HEK293 (cell line): ENCODE results near the gene KCNJ1.

ENCODE experiments used
- CTCF ChIA-PET: fragments of 350-600 bp; formaldehyde crosslinking; extraction: SDS; loops from one replicate; lab custom pipeline; 2021; ENCODE audit warnings: antibody characterized with exemption; lab: Yijun Ruan, JAX
- POLR2A ChIA-PET: fragments of 300-600 bp; formaldehyde crosslinking; extraction: SDS; loops from one replicate; lab custom pipeline; 2020; ENCODE audit warnings: antibody characterized with exemption, inconsistent platforms; lab: Yijun Ruan, JAX
- H3K27ac ChIP-seq: fragments of 200-500 bp; sonication (Bioruptor generic); 2 replicates; pipeline ENCODE4 v1.5.1; 2014; ENCODE audit warnings: low read depth, low read length, control low read depth, inconsistent platforms; ENCODE audit errors: extremely low read depth
- H3K36me3 ChIP-seq, 2 experiments: fragments of 200-500 bp in 1 of 2; sonication (Bioruptor generic) in 1 of 2; 1 replicate in 1 of 2; 2 replicates in 1 of 2; pipeline ENCODE4 v1.5.1; 2014 to 2017; ENCODE audit warnings: inconsistent platforms in 2 of 2, low read length in 2 of 2; ENCODE audit not compliant: control insufficient read depth in 2 of 2, insufficient read depth in 1 of 2
- H3K4me1 ChIP-seq: fragments of 200-500 bp; sonication (Bioruptor generic); 2 replicates; pipeline ENCODE4 v1.5.1; 2014; ENCODE audit warnings: mild to moderate bottlenecking, low read length, inconsistent platforms; ENCODE audit not compliant: control insufficient read depth, insufficient read depth
- H3K4me3 ChIP-seq: 2 replicates; pipeline ENCODE4 v1.5.1; 2011; ENCODE audit warnings: low read depth, mild to moderate bottlenecking, control low read depth, low read length, moderate library complexity
- H3K9me3 ChIP-seq: fragments of 200-500 bp; sonication (Bioruptor generic); 2 replicates; pipeline ENCODE4 v1.5.1; 2014; ENCODE audit warnings: low read depth, low read length, inconsistent platforms; ENCODE audit not compliant: control insufficient read depth, insufficient read depth
- IKZF3 ChIP-seq: fragments of 450-650 bp; IDR thresholded peaks from 2 replicates; pipeline ENCODE4 v1.5.0; 2018; ENCODE audit warnings: missing biosample characterization, mild to moderate bottlenecking, missing genetic modification characterization, moderate library complexity
- REPIN1 ChIP-seq: fragments of 450-650 bp; formaldehyde crosslinking; IDR thresholded peaks from 2 replicates; pipeline ENCODE4 v1.5.1; 2017; ENCODE audit warnings: missing biosample characterization, missing genetic modification characterization, low read depth
- TRIM28 ChIP-seq: IDR thresholded peaks from 2 replicates; pipeline ENCODE4 v1.6.1; 2011; ENCODE audit warnings: low read length, control low read depth, borderline replicate concordance
- YY1 ChIP-seq: fragments of 450-650 bp; formaldehyde crosslinking; IDR thresholded peaks from 2 replicates; pipeline ENCODE4 v1.5.1; 2018; ENCODE audit warnings: missing biosample characterization, missing genetic modification characterization
- ZNF169 ChIP-seq: fragments of 450-650 bp; formaldehyde crosslinking; IDR thresholded peaks from 2 replicates; pipeline ENCODE4 v1.5.1; 2016; ENCODE audit warnings: missing biosample characterization, missing genetic modification characterization
- ZNF2 ChIP-seq: fragments of 450-650 bp; formaldehyde crosslinking; IDR thresholded peaks from 2 replicates; pipeline ENCODE4 v1.5.1; 2016; ENCODE audit warnings: missing biosample characterization, missing genetic modification characterization
- ZNF214 ChIP-seq: fragments of 450-650 bp; formaldehyde crosslinking; IDR thresholded peaks from 2 replicates; pipeline ENCODE4 v1.5.1; 2017; ENCODE audit warnings: missing biosample characterization, mild to moderate bottlenecking, missing genetic modification characterization, borderline replicate concordance
- ZNF266 ChIP-seq: fragments of 450-650 bp; formaldehyde crosslinking; IDR thresholded peaks from 2 replicates; pipeline ENCODE4 v1.5.1; 2016; ENCODE audit warnings: missing biosample characterization, missing genetic modification characterization, low read depth
- ZNF423 ChIP-seq: fragments of 450-650 bp; formaldehyde crosslinking; IDR thresholded peaks from 2 replicates; pipeline ENCODE4 v1.5.1; 2016; ENCODE audit warnings: missing biosample characterization, missing genetic modification characterization
- ZNF521 ChIP-seq: fragments of 450-650 bp; formaldehyde crosslinking; IDR thresholded peaks from 2 replicates; pipeline ENCODE4 v1.5.1; 2017; ENCODE audit warnings: missing biosample characterization, mild to moderate bottlenecking, missing genetic modification characterization
- ZNF549 ChIP-seq: fragments of 450-650 bp; IDR thresholded peaks from 2 replicates; pipeline ENCODE4 v1.5.1; 2018; ENCODE audit warnings: missing biosample characterization, missing genetic modification characterization, mild to moderate bottlenecking, inconsistent platforms, moderate library complexity
- ZNF585B ChIP-seq: fragments of 450-650 bp; formaldehyde crosslinking; IDR thresholded peaks from 2 replicates; pipeline ENCODE4 v1.5.1; 2016; ENCODE audit warnings: missing biosample characterization, missing genetic modification characterization
- ZNF596 ChIP-seq: fragments of 450-650 bp; IDR thresholded peaks from 2 replicates; pipeline ENCODE4 v1.5.0; 2018; ENCODE audit warnings: missing biosample characterization, mild to moderate bottlenecking, missing genetic modification characterization, moderate library complexity
- ZNF837 ChIP-seq: fragments of 450-650 bp; formaldehyde crosslinking; IDR thresholded peaks from 2 replicates; pipeline ENCODE4 v1.5.1; 2016; ENCODE audit warnings: missing biosample characterization, missing genetic modification characterization
- ZSCAN16 ChIP-seq: fragments of 450-650 bp; formaldehyde crosslinking; IDR thresholded peaks from 2 replicates; pipeline ENCODE4 v1.5.1; 2016; ENCODE audit warnings: missing biosample characterization, missing genetic modification characterization
- TF ChIP-seq, protein P1 (sequence below): fragments of 450-650 bp; formaldehyde crosslinking; IDR thresholded peaks from 2 replicates; pipeline ENCODE4 v1.5.1; 2017; ENCODE audit warnings: missing biosample characterization, missing genetic modification characterization
- TF ChIP-seq, protein P2 (sequence below): fragments of 450-650 bp; formaldehyde crosslinking; IDR thresholded peaks from 2 replicates; pipeline ENCODE4 v1.5.1; 2016; ENCODE audit warnings: missing biosample characterization, missing genetic modification characterization
- TF ChIP-seq, protein P3 (sequence below): fragments of 450-650 bp; formaldehyde crosslinking; IDR thresholded peaks from 2 replicates; pipeline ENCODE4 v1.5.0; 2017; ENCODE audit warnings: missing biosample characterization, missing genetic modification characterization, borderline replicate concordance
- TF ChIP-seq, protein P4 (sequence below): fragments of 450-650 bp; formaldehyde crosslinking; IDR thresholded peaks from 2 replicates; pipeline ENCODE4; 2016; ENCODE audit warnings: missing biosample characterization, missing genetic modification characterization
- TF ChIP-seq, protein P5 (sequence below): fragments of 450-650 bp; formaldehyde crosslinking; IDR thresholded peaks from 2 replicates; pipeline ENCODE4 v1.5.1; 2016; ENCODE audit warnings: missing biosample characterization, missing genetic modification characterization, borderline replicate concordance

KCNJ1 gene

DNA sequence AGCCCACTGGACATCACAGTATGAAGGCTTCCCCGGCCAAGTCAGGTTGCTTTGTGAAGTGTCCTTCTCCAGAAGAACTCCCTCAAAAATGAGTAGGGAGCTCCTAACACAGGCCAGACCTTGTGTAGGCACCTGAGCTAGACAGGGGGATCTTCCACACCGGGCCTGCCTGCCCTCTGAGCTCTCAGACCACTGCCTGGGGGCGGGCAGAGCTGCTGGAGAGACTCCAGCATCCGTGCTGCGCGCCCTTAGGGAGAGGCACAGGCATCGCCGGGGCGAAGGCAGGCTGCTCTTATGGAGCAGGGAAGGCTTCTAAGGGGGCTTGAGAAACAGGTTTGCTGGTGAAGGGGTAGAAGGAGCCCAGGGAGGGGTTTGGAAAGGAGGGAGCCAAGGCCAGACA, 28.4 kb upstream of the KCNJ1 start:
- ChIA-PET CTCF (interaction anchor here (0.5 to 1.8 kb wide), 2 partner anchors 10 to 466 kb away, joined by 4 to 7 read pairs; no protein-coding TSS in a partner anchor), POLR2A (no interaction called here)
- no peaks in the 10 kb centered on the region; the same call in 1 of the 2 replicates for H3K4me1 ChIP-seq
- no peak overlapping the region for H3K4me3 ChIP-seq
- TF ChIP-seq, protein P1, sequence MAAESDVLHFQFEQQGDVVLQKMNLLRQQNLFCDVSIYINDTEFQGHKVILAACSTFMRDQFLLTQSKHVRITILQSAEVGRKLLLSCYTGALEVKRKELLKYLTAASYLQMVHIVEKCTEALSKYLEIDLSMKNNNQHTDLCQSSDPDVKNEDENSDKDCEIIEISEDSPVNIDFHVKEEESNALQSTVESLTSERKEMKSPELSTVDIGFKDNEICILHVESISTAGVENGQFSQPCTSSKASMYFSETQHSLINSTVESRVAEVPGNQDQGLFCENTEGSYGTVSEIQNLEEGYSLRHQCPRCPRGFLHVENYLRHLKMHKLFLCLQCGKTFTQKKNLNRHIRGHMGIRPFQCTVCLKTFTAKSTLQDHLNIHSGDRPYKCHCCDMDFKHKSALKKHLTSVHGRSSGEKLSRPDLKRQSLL: no peak
- TF ChIP-seq, protein P2, sequence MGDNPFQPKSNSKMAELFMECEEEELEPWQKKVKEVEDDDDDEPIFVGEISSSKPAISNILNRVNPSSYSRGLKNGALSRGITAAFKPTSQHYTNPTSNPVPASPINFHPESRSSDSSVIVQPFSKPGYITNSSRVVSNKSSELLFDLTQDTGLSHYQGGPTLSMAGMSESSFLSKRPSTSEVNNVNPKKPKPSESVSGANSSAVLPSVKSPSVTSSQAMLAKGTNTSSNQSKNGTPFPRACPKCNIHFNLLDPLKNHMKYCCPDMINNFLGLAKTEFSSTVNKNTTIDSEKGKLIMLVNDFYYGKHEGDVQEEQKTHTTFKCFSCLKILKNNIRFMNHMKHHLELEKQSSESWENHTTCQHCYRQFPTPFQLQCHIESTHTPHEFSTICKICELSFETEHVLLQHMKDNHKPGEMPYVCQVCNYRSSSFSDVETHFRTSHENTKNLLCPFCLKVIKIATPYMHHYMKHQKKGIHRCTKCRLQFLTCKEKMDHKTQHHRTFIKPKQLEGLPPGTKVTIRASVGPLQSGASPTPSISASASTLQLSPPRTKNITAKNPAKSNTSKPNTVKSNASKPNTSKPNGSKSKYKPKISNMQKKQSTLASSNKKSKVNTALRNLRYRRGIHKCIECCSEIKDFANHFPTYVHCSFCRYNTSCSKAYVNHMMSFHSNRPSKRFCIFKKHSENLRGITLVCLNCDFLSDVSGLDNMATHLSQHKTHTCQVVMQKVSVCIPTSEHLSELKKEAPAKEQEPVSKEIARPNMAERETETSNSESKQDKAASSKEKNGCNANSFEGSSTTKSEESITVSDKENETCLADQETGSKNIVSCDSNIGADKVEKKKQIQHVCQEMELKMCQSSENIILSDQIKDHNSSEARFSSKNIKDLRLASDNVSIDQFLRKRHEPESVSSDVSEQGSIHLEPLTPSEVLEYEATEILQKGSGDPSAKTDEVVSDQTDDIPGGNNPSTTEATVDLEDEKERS: no peak
- TF ChIP-seq ZNF549: no peak
- no peak for TF ChIP-seq YY1 (tag by site-specific recombination)
- TF ChIP-seq, protein P3, sequence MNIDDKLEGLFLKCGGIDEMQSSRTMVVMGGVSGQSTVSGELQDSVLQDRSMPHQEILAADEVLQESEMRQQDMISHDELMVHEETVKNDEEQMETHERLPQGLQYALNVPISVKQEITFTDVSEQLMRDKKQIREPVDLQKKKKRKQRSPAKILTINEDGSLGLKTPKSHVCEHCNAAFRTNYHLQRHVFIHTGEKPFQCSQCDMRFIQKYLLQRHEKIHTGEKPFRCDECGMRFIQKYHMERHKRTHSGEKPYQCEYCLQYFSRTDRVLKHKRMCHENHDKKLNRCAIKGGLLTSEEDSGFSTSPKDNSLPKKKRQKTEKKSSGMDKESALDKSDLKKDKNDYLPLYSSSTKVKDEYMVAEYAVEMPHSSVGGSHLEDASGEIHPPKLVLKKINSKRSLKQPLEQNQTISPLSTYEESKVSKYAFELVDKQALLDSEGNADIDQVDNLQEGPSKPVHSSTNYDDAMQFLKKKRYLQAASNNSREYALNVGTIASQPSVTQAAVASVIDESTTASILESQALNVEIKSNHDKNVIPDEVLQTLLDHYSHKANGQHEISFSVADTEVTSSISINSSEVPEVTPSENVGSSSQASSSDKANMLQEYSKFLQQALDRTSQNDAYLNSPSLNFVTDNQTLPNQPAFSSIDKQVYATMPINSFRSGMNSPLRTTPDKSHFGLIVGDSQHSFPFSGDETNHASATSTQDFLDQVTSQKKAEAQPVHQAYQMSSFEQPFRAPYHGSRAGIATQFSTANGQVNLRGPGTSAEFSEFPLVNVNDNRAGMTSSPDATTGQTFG (tag by site-specific recombination): no peak
- TF ChIP-seq ZNF521 (tag by site-specific recombination): no peak
- TF ChIP-seq, all 188 proteins: peak for 0
- Histone ChIP-seq H3K9me3 (no peaks in the 10 kb centered on the region), H3K27ac (no peak overlapping the region), H3K36me3 (no peaks in the 10 kb centered on the region)

GRCh38 chr11:128894685-128895084, 27.6 kb upstream of the KCNJ1 start:
- Histone ChIP-seq H3K9me3 (no peaks in the 10 kb centered on the region), H3K4me1 (no peaks in the 10 kb centered on the region; the same call in 1 of the 2 replicates), H3K27ac (no peak overlapping the region), H3K4me3 (no peak overlapping the region), H3K36me3 (no peaks in the 10 kb centered on the region)
- TF ChIP-seq ZNF169 (tag by site-specific recombination): no peak
- TF ChIP-seq IKZF3 (tag by site-specific recombination): no peak
- TF ChIP-seq ZNF549: no peak
- no peak for TF ChIP-seq ZNF423 (tag by site-specific recombination)
- CTCF ChIA-PET: interaction anchor here (0.6 to 1.8 kb wide), 4 partner anchors 9 to 262 kb away, joined by 3 to 7 read pairs (median 4); no protein-coding TSS in a partner anchor
- POLR2A ChIA-PET: interaction anchor here (0.8 kb wide), 1 partner anchor 10 kb away, joined by 4 read pairs; no protein-coding TSS in a partner anchor

- Histone ChIP-seq H3K4me1 (no peaks in the 10 kb centered on the region; the same call in 1 of the 2 replicates), H3K4me3 (no peak overlapping the region), H3K9me3 (no peaks in the 10 kb centered on the region), H3K36me3 (no peaks in the 10 kb centered on the region), H3K27ac (no peak overlapping the region)
- CTCF ChIA-PET: interaction anchor here (0.6 to 1.8 kb wide), 4 partner anchors 9 to 262 kb away, joined by 3 to 7 read pairs (median 4); no protein-coding TSS in a partner anchor
- POLR2A ChIA-PET: interaction anchor here (0.8 kb wide), 1 partner anchor 11 kb away, joined by 4 read pairs; no protein-coding TSS in a partner anchor
- TF ChIP-seq, protein P4, sequence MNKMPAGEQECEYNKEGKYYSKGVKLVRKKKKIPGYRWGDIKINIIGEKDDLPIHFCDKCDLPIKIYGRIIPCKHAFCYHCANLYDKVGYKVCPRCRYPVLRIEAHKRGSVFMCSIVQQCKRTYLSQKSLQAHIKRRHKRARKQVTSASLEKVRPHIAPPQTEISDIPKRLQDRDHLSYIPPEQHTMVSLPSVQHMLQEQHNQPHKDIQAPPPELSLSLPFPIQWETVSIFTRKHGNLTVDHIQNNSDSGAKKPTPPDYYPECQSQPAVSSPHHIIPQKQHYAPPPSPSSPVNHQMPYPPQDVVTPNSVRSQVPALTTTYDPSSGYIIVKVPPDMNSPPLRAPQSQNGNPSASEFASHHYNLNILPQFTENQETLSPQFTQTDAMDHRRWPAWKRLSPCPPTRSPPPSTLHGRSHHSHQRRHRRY (tag by site-specific recombination): no peak
- TF ChIP-seq ZNF214 (tag by site-specific recombination) (no peak), TRIM28 (no peak), ZSCAN16 (tag by site-specific recombination) (no peak), ZNF596 (tag by site-specific recombination) (no peak), ZNF2 (tag by site-specific recombination) (no peak), ZNF266 (tag by site-specific recombination) (no peak), REPIN1 (no peak), ZNF837 (no peak), ZNF585B (tag by site-specific recombination) (no peak)
- TF ChIP-seq, protein P5, sequence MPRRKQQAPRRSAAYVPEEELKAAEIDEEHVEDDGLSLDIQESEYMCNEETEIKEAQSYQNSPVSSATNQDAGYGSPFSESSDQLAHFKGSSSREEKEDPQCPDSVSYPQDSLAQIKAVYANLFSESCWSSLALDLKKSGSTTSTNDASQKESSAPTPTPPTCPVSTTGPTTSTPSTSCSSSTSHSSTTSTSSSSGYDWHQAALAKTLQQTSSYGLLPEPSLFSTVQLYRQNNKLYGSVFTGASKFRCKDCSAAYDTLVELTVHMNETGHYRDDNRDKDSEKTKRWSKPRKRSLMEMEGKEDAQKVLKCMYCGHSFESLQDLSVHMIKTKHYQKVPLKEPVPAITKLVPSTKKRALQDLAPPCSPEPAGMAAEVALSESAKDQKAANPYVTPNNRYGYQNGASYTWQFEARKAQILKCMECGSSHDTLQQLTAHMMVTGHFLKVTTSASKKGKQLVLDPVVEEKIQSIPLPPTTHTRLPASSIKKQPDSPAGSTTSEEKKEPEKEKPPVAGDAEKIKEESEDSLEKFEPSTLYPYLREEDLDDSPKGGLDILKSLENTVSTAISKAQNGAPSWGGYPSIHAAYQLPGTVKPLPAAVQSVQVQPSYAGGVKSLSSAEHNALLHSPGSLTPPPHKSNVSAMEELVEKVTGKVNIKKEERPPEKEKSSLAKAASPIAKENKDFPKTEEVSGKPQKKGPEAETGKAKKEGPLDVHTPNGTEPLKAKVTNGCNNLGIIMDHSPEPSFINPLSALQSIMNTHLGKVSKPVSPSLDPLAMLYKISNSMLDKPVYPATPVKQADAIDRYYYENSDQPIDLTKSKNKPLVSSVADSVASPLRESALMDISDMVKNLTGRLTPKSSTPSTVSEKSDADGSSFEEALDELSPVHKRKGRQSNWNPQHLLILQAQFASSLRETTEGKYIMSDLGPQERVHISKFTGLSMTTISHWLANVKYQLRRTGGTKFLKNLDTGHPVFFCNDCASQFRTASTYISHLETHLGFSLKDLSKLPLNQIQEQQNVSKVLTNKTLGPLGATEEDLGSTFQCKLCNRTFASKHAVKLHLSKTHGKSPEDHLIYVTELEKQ (tag by site-specific recombination): no peak
These were observed 27.2 kb upstream of the KCNJ1 start for GRCh38 chr11:128894286-128894681.
